ENCODE data around the gene POLR2L.

GRCh38 chr11:848380-848931 is 6.1 kb upstream of the POLR2L start:
- TF ChIP-seq TAF1 (IDR thresholded peaks at IDR 0.05; ENCODE audit: borderline replicate concordance, insufficient read depth, low read length) (no peak), POLR2AphosphoS5 (IDR thresholded peaks at IDR 0.05; ENCODE audit: low read depth, low read length) (no peak), REST (IDR thresholded peaks at IDR 0.05; ENCODE audit: insufficient read depth in 1 of 2, low read depth in 2 of 2, low read length in 2 of 2) (no peak), SIN3A (IDR thresholded peaks at IDR 0.05; ENCODE audit: borderline replicate concordance, insufficient read depth, low read length) (no peak), FOXP2 (optimal IDR thresholded peaks at IDR 0.05; ENCODE audit: borderline replicate concordance, extremely low read depth, extremely low read length, insufficient read depth) (no peak)
